ENCODE measurements around the gene GORASP2. TPM values are rescaled to one million over a fixed set of nuclear protein-coding genes. Genes with fewer than 3 reads are reported as not detected.

The GORASP2 gene
- total and polyA plus RNA-seq, 2 experiments from 2014 or later: 70.4 to 132 TPM

DNA sequence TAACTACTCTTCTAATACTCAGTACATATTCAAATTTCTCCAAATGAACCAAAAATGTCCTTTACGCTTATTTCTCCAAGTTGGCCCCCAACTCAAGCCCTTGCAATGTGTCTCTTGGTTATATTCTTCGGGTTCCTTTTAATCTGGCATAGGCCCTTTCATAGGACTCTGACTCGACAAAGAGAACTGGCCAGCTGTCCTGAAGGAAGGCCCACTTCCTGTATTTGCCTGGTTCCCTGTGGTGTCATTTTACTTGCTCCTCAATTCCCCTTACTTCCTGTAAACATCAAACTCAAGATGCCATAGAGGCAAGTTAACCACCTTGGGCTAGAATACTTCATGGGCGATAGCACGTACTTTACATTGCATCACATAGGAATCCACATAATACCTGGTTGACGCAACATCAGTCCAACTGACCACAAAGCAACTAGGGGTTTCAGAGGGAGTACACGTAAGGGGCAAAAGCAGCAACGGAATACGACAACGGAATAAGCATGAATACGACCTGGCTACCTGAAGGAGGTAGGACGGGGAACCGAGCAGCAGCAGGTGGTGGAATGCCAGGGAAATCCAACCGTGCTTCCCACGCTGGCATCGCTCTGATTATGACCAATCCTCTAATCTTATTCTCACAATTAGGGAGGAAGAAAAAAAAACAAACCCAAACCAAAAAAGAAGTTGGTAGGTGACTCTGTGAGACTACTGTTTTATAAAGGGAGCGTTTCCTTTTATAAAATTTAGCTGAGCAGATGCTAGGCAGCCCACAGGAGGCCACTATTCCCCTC, 823 bp upstream of the GORASP2 start:
- Histone ChIP-seq H3K27me3 (replicated peaks; ENCODE audit: insufficient read depth) (no peaks in the 10 kb centered on the region), H3K9me2 (ENCODE audit: insufficient read depth) (no peaks in the 10 kb centered on the region), H4K20me1 (ENCODE audit: insufficient read depth) (peaks cover 27% of the 10 kb centered on the region), H3K9me3 (ENCODE audit: low read depth) (no peaks in the 10 kb centered on the region), H3K9ac (peak overlapping the region; percentile 76), H3K36me3 (ENCODE audit: low read depth) (peaks cover 6% of the 10 kb centered on the region; the same call in 1 of the 2 replicates), H3F3A (ENCODE audit: insufficient read depth) (peaks cover 7% of the 10 kb centered on the region), H3K79me2 (ENCODE audit: insufficient read depth) (peaks cover 39% of the 10 kb centered on the region), H3K4me2 (ENCODE audit: unreplicated experiment) (peak overlapping the region; percentile 78), H3K4me3 (peak overlapping the region; percentile 64), H2AFZ (peak overlapping the region; percentile 98), H3K27ac (peak overlapping the region; percentile 58), H3K4me1 (ENCODE audit: insufficient read depth) (peaks cover 21% of the 10 kb centered on the region)
- no peak for DNase-seq
- 59 to 66% methylated on average over 17 of the region's 17 CpGs for WGBS, 2 experiments (ENCODE audit: low coverage in 1 of 2, low lambda C conversion rate in 2 of 2, missing lambda C conversion rate in 2 of 2)
- no peak for TF ChIP-seq EZH2 (IDR thresholded peaks at IDR 0.05; ENCODE audit: insufficient read depth, poor library complexity, severe bottlenecking)
- no peak for TF ChIP-seq EZH2phosphoT487 (IDR thresholded peaks at IDR 0.05; ENCODE audit: insufficient read depth, low read depth)
- in situ Hi-C loops (cut with MboI): no loop called here

DNA sequence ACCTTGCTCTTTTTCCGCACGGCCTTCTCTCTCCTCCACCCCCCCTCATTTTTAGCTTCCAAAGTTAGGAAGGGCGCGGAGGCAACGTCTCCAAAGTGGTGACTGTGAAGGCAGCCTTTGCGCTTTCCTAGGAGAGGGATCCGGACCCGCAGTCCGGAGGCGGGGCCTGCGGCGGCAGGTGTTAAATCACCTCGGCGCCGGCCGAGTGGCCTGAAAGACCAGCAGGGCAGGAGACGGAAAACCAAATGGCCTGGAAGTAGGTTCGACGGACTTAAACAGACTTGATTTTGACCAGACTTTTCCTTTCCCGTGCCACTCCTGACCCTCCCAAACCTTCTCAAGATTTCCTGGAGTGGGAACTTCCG, 615 bp downstream of the GORASP2 start:
- in situ Hi-C loops (cut with MboI): no loop called here
- Histone ChIP-seq H3F3A (ENCODE audit: insufficient read depth) (peaks cover 7% of the 10 kb centered on the region), H3K4me3 (peak overlapping the region; percentile 95), H3K9ac (peak overlapping the region; percentile 98), H2AFZ (peak overlapping the region; percentile 57), H4K20me1 (ENCODE audit: insufficient read depth) (peaks cover 32% of the 10 kb centered on the region), H3K27ac (peak overlapping the region; percentile 96), H3K36me3 (ENCODE audit: low read depth) (peaks cover 6% of the 10 kb centered on the region; the same call in 1 of the 2 replicates), H3K4me2 (ENCODE audit: unreplicated experiment) (peak overlapping the region; percentile 97), H3K27me3 (replicated peaks; ENCODE audit: insufficient read depth) (no peaks in the 10 kb centered on the region), H3K4me1 (ENCODE audit: insufficient read depth) (peaks cover 21% of the 10 kb centered on the region), H3K79me2 (ENCODE audit: insufficient read depth) (peaks cover 53% of the 10 kb centered on the region), H3K9me2 (ENCODE audit: insufficient read depth) (no peaks in the 10 kb centered on the region), H3K9me3 (ENCODE audit: low read depth) (no peaks in the 10 kb centered on the region)
- no peak for TF ChIP-seq EZH2 (IDR thresholded peaks at IDR 0.05; ENCODE audit: insufficient read depth, poor library complexity, severe bottlenecking)
- no peak for TF ChIP-seq EZH2phosphoT487 (IDR thresholded peaks at IDR 0.05; ENCODE audit: insufficient read depth, low read depth)
- peak; percentile 77 for DNase-seq
- 1% methylated on average over 20 to 21 of the region's 21 CpGs for WGBS, 2 experiments (ENCODE audit: low coverage in 1 of 2, low lambda C conversion rate in 2 of 2, missing lambda C conversion rate in 2 of 2)

DNA sequence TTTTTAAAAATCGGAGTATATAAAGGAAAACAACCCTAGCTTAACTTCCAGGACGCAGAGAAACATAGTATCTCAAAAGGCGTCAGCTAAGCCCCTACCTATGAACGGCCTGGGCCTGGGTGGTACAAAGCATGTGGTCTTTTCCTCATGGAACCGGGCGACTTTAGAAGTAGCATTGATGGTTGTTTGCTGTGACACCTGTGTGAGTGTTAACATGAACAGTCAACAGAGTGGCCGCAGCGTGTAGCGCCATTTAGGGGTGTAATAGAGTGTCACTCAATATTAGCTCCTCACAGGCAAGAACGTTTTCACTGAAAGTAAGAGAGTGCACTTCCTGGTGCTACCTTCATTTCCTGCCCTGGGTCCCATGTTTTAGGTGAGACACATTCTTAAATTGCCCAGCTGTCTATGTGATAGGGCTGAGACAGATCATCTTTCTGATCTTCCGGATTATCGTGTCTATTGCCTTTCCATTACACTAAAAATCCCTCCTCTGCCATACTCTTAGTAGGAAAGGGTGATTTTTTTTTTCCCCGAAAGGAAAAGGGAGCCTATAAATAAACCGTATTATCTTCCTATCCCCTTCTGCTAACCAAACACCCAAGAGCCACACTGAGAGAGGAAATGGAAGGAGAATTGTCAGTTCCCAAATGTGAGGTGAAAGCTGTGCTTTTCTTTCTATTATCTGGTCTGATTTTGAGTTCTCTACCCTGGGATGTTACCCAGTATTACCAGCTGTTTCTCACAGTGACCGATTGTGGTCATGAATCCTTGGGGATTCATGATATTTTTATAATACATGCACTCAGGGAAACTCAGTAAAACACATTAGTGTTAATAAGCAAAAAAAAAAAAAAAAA, 1.3 kb downstream of the GORASP2 start:
- H3K36me3 ChIP-seq (ENCODE audit: low read depth): peaks cover 6% of the 10 kb centered on the region; the same call in 1 of the 2 replicates
- TF ChIP-seq EZH2 (IDR thresholded peaks at IDR 0.05; ENCODE audit: insufficient read depth, poor library complexity, severe bottlenecking) (no peak), EZH2phosphoT487 (IDR thresholded peaks at IDR 0.05; ENCODE audit: insufficient read depth, low read depth) (no peak)
- peak overlapping the region; percentile 57; the same call in 1 of the 2 replicates for H2AFZ ChIP-seq
- H3K9me2 ChIP-seq (ENCODE audit: insufficient read depth): no peaks in the 10 kb centered on the region
- H3K4me2 ChIP-seq (ENCODE audit: unreplicated experiment): peak overlapping the region; percentile 97
- H3K79me2 ChIP-seq (ENCODE audit: insufficient read depth): peaks cover 60% of the 10 kb centered on the region
- H4K20me1 ChIP-seq (ENCODE audit: insufficient read depth): peaks cover 32% of the 10 kb centered on the region
- peaks cover 7% of the 10 kb centered on the region for H3F3A ChIP-seq (ENCODE audit: insufficient read depth)
- peak overlapping the region; percentile 96 for H3K27ac ChIP-seq
- peak; percentile 68 for DNase-seq
- H3K27me3 ChIP-seq (replicated peaks; ENCODE audit: insufficient read depth): no peaks in the 10 kb centered on the region
- no peaks in the 10 kb centered on the region for H3K9me3 ChIP-seq (ENCODE audit: low read depth)
- peak overlapping the region; percentile 95 for H3K4me3 ChIP-seq
- in situ Hi-C loops (cut with MboI): no loop called here
- H3K4me1 ChIP-seq (ENCODE audit: insufficient read depth): peaks cover 21% of the 10 kb centered on the region
- 2 to 3% methylated on average over 15 of the region's 15 CpGs for WGBS, 2 experiments (ENCODE audit: low coverage in 1 of 2, low lambda C conversion rate in 2 of 2, missing lambda C conversion rate in 2 of 2)
- peak overlapping the region; percentile 98 for H3K9ac ChIP-seq

DNA sequence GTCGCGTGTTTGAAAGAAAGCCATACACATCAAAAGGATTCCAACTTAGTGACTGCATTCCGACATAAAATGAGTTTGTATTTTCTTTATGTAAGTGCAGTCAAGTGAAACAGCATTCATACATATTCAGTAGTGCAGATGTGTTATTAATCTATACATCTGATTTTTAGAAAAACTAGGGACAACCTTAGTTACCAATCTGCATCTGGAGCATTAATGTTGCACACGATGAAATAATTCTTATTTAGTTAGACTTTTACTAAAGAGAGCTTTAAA, 1.9 kb downstream of the GORASP2 start:
- Histone ChIP-seq H4K20me1 (ENCODE audit: insufficient read depth) (peaks cover 36% of the 10 kb centered on the region), H3K4me1 (ENCODE audit: insufficient read depth) (peaks cover 21% of the 10 kb centered on the region), H3K36me3 (ENCODE audit: low read depth) (peaks cover 6% of the 10 kb centered on the region; the same call in 1 of the 2 replicates), H3K27ac (peak overlapping the region; percentile 96), H3K27me3 (replicated peaks; ENCODE audit: insufficient read depth) (no peaks in the 10 kb centered on the region), H3K4me2 (ENCODE audit: unreplicated experiment) (peak overlapping the region; percentile 97), H3F3A (ENCODE audit: insufficient read depth) (peaks cover 7% of the 10 kb centered on the region), H3K9ac (peak overlapping the region; percentile 98), H3K4me3 (peak overlapping the region; percentile 95), H2AFZ (no peak overlapping the region), H3K79me2 (ENCODE audit: insufficient read depth) (peaks cover 66% of the 10 kb centered on the region), H3K9me2 (ENCODE audit: insufficient read depth) (no peaks in the 10 kb centered on the region), H3K9me3 (ENCODE audit: low read depth) (no peaks in the 10 kb centered on the region)
- no peak for DNase-seq
- TF ChIP-seq EZH2 (IDR thresholded peaks at IDR 0.05; ENCODE audit: insufficient read depth, poor library complexity, severe bottlenecking) (no peak), EZH2phosphoT487 (IDR thresholded peaks at IDR 0.05; ENCODE audit: insufficient read depth, low read depth) (no peak)
- 2 to 4% methylated on average over 4 of the region's 4 CpGs for WGBS, 2 experiments (ENCODE audit: low coverage in 1 of 2, low lambda C conversion rate in 2 of 2, missing lambda C conversion rate in 2 of 2)
- in situ Hi-C loops (cut with MboI): no loop called here
